Mesenchymal stem cell (in vitro differentiated cells and primary cell): Measurements from ENCODE around the gene CYTH1.

Source experiments
- DNase-seq: peaks from one replicate; pipeline ENCODE4 v3.0.0-alpha.2; 2013
- H2AFZ ChIP-seq: one replicate; pipeline ENCODE4 v1.6.1; 2013; ENCODE audit warnings: low read depth, mild to moderate bottlenecking, control low read depth, inconsistent platforms, low read length, moderate library complexity
- H2AK5ac ChIP-seq: 2 replicates; pipeline ENCODE4 v1.6.1; 2013; ENCODE audit warnings: low read length, moderate library complexity, mild to moderate bottlenecking, inconsistent platforms; ENCODE audit not compliant: severe bottlenecking
- H2BK120ac ChIP-seq: one replicate; pipeline ENCODE4 v1.6.1; 2013; ENCODE audit warnings: low read depth, mild to moderate bottlenecking, inconsistent platforms, low read length, moderate library complexity
- H2BK12ac ChIP-seq, 2 experiments: one replicate each; pipeline ENCODE4 v1.6.1; 2013; ENCODE audit warnings: inconsistent platforms in 2 of 2, low read length in 2 of 2, mild to moderate bottlenecking in 2 of 2, moderate library complexity in 2 of 2, control low read depth in 1 of 2
- H2BK15ac ChIP-seq: one replicate; pipeline ENCODE4 v1.6.1; 2013; ENCODE audit warnings: mild to moderate bottlenecking, low read depth, inconsistent platforms; ENCODE audit not compliant: poor library complexity, severe bottlenecking
- H2BK5ac ChIP-seq: 2 replicates; pipeline ENCODE4 v1.6.1; 2013; ENCODE audit warnings: low read depth, mild to moderate bottlenecking, low read length, control low read depth, inconsistent platforms; ENCODE audit not compliant: poor library complexity, severe bottlenecking
- H3K14ac ChIP-seq, 2 experiments: one replicate each; pipeline ENCODE4 v1.6.1; 2013; ENCODE audit warnings: inconsistent platforms in 2 of 2, low read length in 2 of 2, control low read depth in 1 of 2, mild to moderate bottlenecking in 1 of 2, moderate library complexity in 1 of 2
- H3K18ac ChIP-seq, 2 experiments: one replicate each; pipeline ENCODE4 v1.6.1; 2013; ENCODE audit warnings: inconsistent platforms in 2 of 2, low read length in 2 of 2, control low read depth in 1 of 2, low read depth in 1 of 2, mild to moderate bottlenecking in 1 of 2
- H3K23ac ChIP-seq, 2 experiments: one replicate each; pipeline ENCODE4 v1.6.1; 2013; ENCODE audit warnings: inconsistent platforms in 2 of 2, low read length in 2 of 2, mild to moderate bottlenecking in 2 of 2, moderate library complexity in 2 of 2, control low read depth in 1 of 2
- H3K27ac ChIP-seq: 2 replicates; pipeline ENCODE4 v1.5.1; 2013; ENCODE audit warnings: mild to moderate bottlenecking, moderate library complexity, low read length, control low read depth, inconsistent platforms; ENCODE audit not compliant: poor library complexity, severe bottlenecking
- H3K27me3 ChIP-seq, 2 experiments: 2 replicates each; pipeline versions ENCODE4 v1.6.1 to v1.7.0; 2013; ENCODE audit warnings: low read length in 2 of 2, mild to moderate bottlenecking in 2 of 2, moderate library complexity in 2 of 2, control low read depth in 1 of 2, inconsistent platforms in 1 of 2; ENCODE audit not compliant: control insufficient read depth in 1 of 2, insufficient read depth in 1 of 2
- H3K36me3 ChIP-seq, 2 experiments: 2 replicates each; pipeline versions ENCODE4 v1.6.1 to v1.7.0; 2013; ENCODE audit warnings: low read length in 2 of 2, control low read depth in 1 of 2, inconsistent platforms in 1 of 2, low read depth in 1 of 2, mild to moderate bottlenecking in 1 of 2; ENCODE audit not compliant: insufficient read depth in 2 of 2, control insufficient read depth in 1 of 2
- H3K4ac ChIP-seq, 2 experiments: one replicate each; pipeline ENCODE4 v1.6.1; 2013; ENCODE audit warnings: inconsistent platforms in 2 of 2, low read length in 2 of 2, mild to moderate bottlenecking in 2 of 2, moderate library complexity in 2 of 2, control low read depth in 1 of 2, low read depth in 1 of 2
- H3K4me1 ChIP-seq: 2 replicates; pipeline ENCODE4 v1.6.1; 2013; ENCODE audit warnings: low read depth, low read length, control low read depth; ENCODE audit not compliant: control insufficient read depth, insufficient read depth
- H3K4me2 ChIP-seq: 2 replicates; pipeline ENCODE4 v1.6.1; 2013; ENCODE audit warnings: low read length, mild to moderate bottlenecking, inconsistent platforms; ENCODE audit not compliant: poor library complexity, severe bottlenecking
- H3K4me3 ChIP-seq, 2 experiments: 2 replicates each; pipeline versions ENCODE4 v1.5.1 to v1.7.0; 2013; ENCODE audit warnings: low read length in 2 of 2, mild to moderate bottlenecking in 2 of 2, control low read depth in 1 of 2, low read depth in 1 of 2; ENCODE audit not compliant: insufficient read depth in 1 of 2
- H3K79me1 ChIP-seq: replicated peaks from 2 replicates; pipeline ENCODE4 v1.6.1; 2013; ENCODE audit warnings: mild to moderate bottlenecking, control low read depth, low read length, inconsistent platforms; ENCODE audit not compliant: poor library complexity, severe bottlenecking
- H3K9ac ChIP-seq: 2 replicates; pipeline ENCODE4 v1.7.0; 2013; ENCODE audit warnings: mild to moderate bottlenecking, low read length, moderate library complexity
- H3K9me3 ChIP-seq: 2 replicates; pipeline ENCODE4 v1.7.0; 2013; ENCODE audit warnings: mild to moderate bottlenecking, low read length; ENCODE audit not compliant: control insufficient read depth
- H4K8ac ChIP-seq: one replicate; pipeline ENCODE4 v1.6.1; 2013; ENCODE audit warnings: inconsistent platforms, mild to moderate bottlenecking, low read length, moderate library complexity
- H4K91ac ChIP-seq: one replicate; pipeline ENCODE4 v1.6.1; 2013; ENCODE audit warnings: mild to moderate bottlenecking, low read length, inconsistent platforms
- WGBS: methylation state at CpG from one replicate; pipeline ENCODE4 v1.1.7; 2013; ENCODE audit warnings: mixed read lengths; 5-methylcytosine and 5-hydroxymethylcytosine counted together

Gene CYTH1

GRCh38 chr17:78682363-78682762 is 99.7 kb downstream of the CYTH1 start:
- Histone ChIP-seq H3K4me3 (peak overlapping the region in 1 of 2 experiments; percentile 4), H3K79me1 (peaks cover 20% of the 10 kb centered on the region), H3K36me3 (peaks cover 36 to 76% of the 10 kb centered on the region in 2 experiments), H3K14ac (peak overlapping the region in 1 of 2 experiments; percentile 64), H3K27me3 (no peaks in the 10 kb centered on the region), H3K4me1 (peaks cover 36% of the 10 kb centered on the region), H3K27ac (no peak overlapping the region), H3K9me3 (no peaks in the 10 kb centered on the region), H4K8ac (peak overlapping the region; percentile 29), H4K91ac (peak overlapping the region; percentile 25), H2BK120ac (no peak overlapping the region), H3K18ac (peak overlapping the region; percentile 56 to 69), H2BK12ac (peak overlapping the region; percentile 37 to 90), H3K9ac (no peak overlapping the region), H2AK5ac (peak overlapping the region; percentile 50), H3K4ac (peak overlapping the region in 1 of 2 experiments; percentile 6), H2AFZ (no peak overlapping the region), H2BK15ac (no peak overlapping the region), H2BK5ac (no peak overlapping the region), H3K4me2 (no peak overlapping the region), H3K23ac (no peak overlapping the region)
- 96% methylated on average over 2 of the region's 2 CpGs for WGBS
- no peak for DNase-seq

- Histone ChIP-seq H3K79me1 (peaks cover 34% of the 10 kb centered on the region), H3K4me2 (peak overlapping the region; percentile 70), H3K14ac (no peak overlapping the region), H3K4me3 (peak overlapping the region in 1 of 2 experiments; percentile 46), H2BK120ac (no peak overlapping the region), H2BK12ac (peak overlapping the region; percentile 46 to 90), H2AK5ac (no peak overlapping the region), H4K91ac (peak overlapping the region; percentile 53), H3K18ac (peak overlapping the region; percentile 47 to 82), H3K27me3 (no peaks in the 10 kb centered on the region), H4K8ac (no peak overlapping the region), H2BK15ac (no peak overlapping the region), H3K36me3 (peaks cover 52 to 81% of the 10 kb centered on the region in 2 experiments), H3K4me1 (peaks cover 41% of the 10 kb centered on the region), H3K4ac (peak overlapping the region; percentile 36 to 64), H2AFZ (no peak overlapping the region), H3K9me3 (no peaks in the 10 kb centered on the region), H2BK5ac (peak overlapping the region; percentile 71), H3K9ac (no peak overlapping the region), H3K27ac (peak overlapping the region; percentile 96), H3K23ac (no peak overlapping the region)
- peak; percentile 67 for DNase-seq
- WGBS: 11% methylated on average over 9 of the region's 12 CpGs
Measured at GRCh38 chr17:78680436-78680835, 101.6 kb downstream of the CYTH1 start.

GRCh38 chr17:78679495-78680395 is 102.3 kb downstream of the CYTH1 start:
- Histone ChIP-seq H3K4ac (peak overlapping the region; percentile 37 to 38), H3K27me3 (no peaks in the 10 kb centered on the region), H3K14ac (peak overlapping the region in 1 of 2 experiments; percentile 55), H3K4me1 (peaks cover 44% of the 10 kb centered on the region), H3K27ac (peak overlapping the region; percentile 96), H3K36me3 (peaks cover 59 to 85% of the 10 kb centered on the region in 2 experiments), H3K4me3 (no peak overlapping the region), H3K4me2 (peak overlapping the region; percentile 44), H2BK12ac (peak overlapping the region; percentile 79 to 81), H3K18ac (peak overlapping the region; percentile 75 to 85), H3K23ac (no peak overlapping the region), H4K91ac (peak overlapping the region; percentile 67), H2AFZ (no peak overlapping the region), H2BK15ac (peak overlapping the region; percentile 52), H2BK5ac (peak overlapping the region; percentile 71), H3K9ac (no peak overlapping the region), H2BK120ac (no peak overlapping the region), H3K79me1 (peaks cover 39% of the 10 kb centered on the region), H3K9me3 (no peaks in the 10 kb centered on the region), H2AK5ac (peak overlapping the region; percentile 54), H4K8ac (peak overlapping the region; percentile 50)
- WGBS: 85% methylated on average over 21 of the region's 24 CpGs
- DNase-seq: peak; percentile 34

GRCh38 chr17:78678711-78679110 is 103.4 kb downstream of the CYTH1 start:
- Histone ChIP-seq H4K91ac (no peak overlapping the region), H2BK5ac (no peak overlapping the region), H2AK5ac (peak overlapping the region; percentile 58), H3K14ac (no peak overlapping the region), H2BK120ac (no peak overlapping the region), H3K27ac (no peak overlapping the region), H2BK15ac (no peak overlapping the region), H4K8ac (no peak overlapping the region), H3K23ac (no peak overlapping the region), H2BK12ac (no peak overlapping the region), H3K9me3 (no peaks in the 10 kb centered on the region), H3K27me3 (no peaks in the 10 kb centered on the region), H3K79me1 (peaks cover 45% of the 10 kb centered on the region), H3K4me3 (no peak overlapping the region), H3K36me3 (peaks cover 63 to 84% of the 10 kb centered on the region in 2 experiments), H2AFZ (no peak overlapping the region), H3K4me1 (peaks cover 44% of the 10 kb centered on the region), H3K4ac (no peak overlapping the region), H3K4me2 (no peak overlapping the region), H3K18ac (no peak overlapping the region), H3K9ac (no peak overlapping the region)
- no peak for DNase-seq
- WGBS: 100% methylated on average over 6 of the region's 6 CpGs
